H9 (cell line): Measurements from ENCODE around the gene ADAR. TPM values are rescaled to one million over a fixed set of nuclear protein-coding genes. Genes with fewer than 3 reads are reported as not detected.

ENCODE experiments used
- DNase-seq: peaks from one replicate; pipeline ENCODE4 v3.0.0-alpha.2; 2017
- H2AFZ ChIP-seq: one replicate; pipeline ENCODE4 v1.6.1; 2013; ENCODE audit warnings: mild to moderate bottlenecking, low read length, control low read depth, moderate library complexity
- H2AK5ac ChIP-seq: 2 replicates; pipeline ENCODE4 v1.6.1; 2013; ENCODE audit warnings: low read length, control low read depth, mixed read lengths; ENCODE audit not compliant: insufficient read length
- H2BK120ac ChIP-seq: one replicate; pipeline ENCODE4 v1.6.1; 2013; ENCODE audit warnings: low read depth, mild to moderate bottlenecking, low read length, control low read depth, inconsistent platforms; ENCODE audit not compliant: poor library complexity, severe bottlenecking
- H2BK12ac ChIP-seq: 2 replicates; pipeline ENCODE4 v1.6.1; 2013; ENCODE audit warnings: low read length, control low read depth, mixed read lengths, low read depth; ENCODE audit not compliant: insufficient read length
- H2BK15ac ChIP-seq: 2 replicates; pipeline ENCODE4 v1.6.1; 2013; ENCODE audit warnings: low read depth, low read length, control low read depth
- H2BK20ac ChIP-seq: one replicate; pipeline ENCODE4 v1.6.1; 2013; ENCODE audit warnings: low read depth, mild to moderate bottlenecking, low read length, control low read depth, inconsistent platforms; ENCODE audit not compliant: poor library complexity, severe bottlenecking
- H2BK5ac ChIP-seq: 2 replicates; pipeline ENCODE4 v1.6.1; 2013; ENCODE audit warnings: low read length, control low read depth, mixed read lengths; ENCODE audit not compliant: insufficient read length
- H3K14ac ChIP-seq: 2 replicates; pipeline ENCODE4 v1.6.1; 2013; ENCODE audit warnings: low read length, control low read depth; ENCODE audit not compliant: insufficient read depth
- H3K18ac ChIP-seq: 2 replicates; pipeline ENCODE4 v1.6.1; 2013; ENCODE audit warnings: low read depth, mild to moderate bottlenecking, mixed read lengths, low read length, control low read depth; ENCODE audit not compliant: insufficient read length
- H3K23ac ChIP-seq: 2 replicates; pipeline ENCODE4 v1.6.1; 2013; ENCODE audit warnings: low read length, control low read depth, mixed read lengths, low read depth; ENCODE audit not compliant: insufficient read length
- H3K23me2 ChIP-seq: 2 replicates; pipeline ENCODE4 v1.6.1; 2013; ENCODE audit warnings: low read depth, mild to moderate bottlenecking, mixed read lengths, low read length, control low read depth; ENCODE audit not compliant: insufficient read length, poor library complexity, severe bottlenecking
- H3K27ac ChIP-seq: 2 replicates; pipeline ENCODE4 v1.5.1; 2013; ENCODE audit warnings: low read length, control low read depth, mixed read lengths, low read depth; ENCODE audit not compliant: insufficient read length
- H3K27me3 ChIP-seq: 2 replicates; pipeline ENCODE4 v1.6.1; 2013; ENCODE audit warnings: low read length, control low read depth, inconsistent platforms; ENCODE audit not compliant: insufficient read depth
- H3K4ac ChIP-seq: 2 replicates; pipeline ENCODE4 v1.6.1; 2013; ENCODE audit warnings: low read depth, mild to moderate bottlenecking, control low read depth, inconsistent platforms, low read length, moderate library complexity
- H3K4me1 ChIP-seq: 2 replicates; pipeline ENCODE4 v1.6.1; 2013; ENCODE audit warnings: low read length, control low read depth, inconsistent platforms; ENCODE audit not compliant: insufficient read depth
- H3K4me2 ChIP-seq: 2 replicates; pipeline ENCODE4 v1.6.1; 2013; ENCODE audit warnings: low read length, control low read depth, mixed read lengths; ENCODE audit not compliant: insufficient read length, insufficient read depth
- H3K56ac ChIP-seq: 2 replicates; pipeline ENCODE4 v1.6.1; 2013; ENCODE audit warnings: low read depth, mild to moderate bottlenecking, mixed read lengths, low read length, control low read depth; ENCODE audit not compliant: insufficient read length
- H3K79me1 ChIP-seq: 2 replicates; pipeline ENCODE4 v1.6.1; 2013; ENCODE audit warnings: low read depth, mild to moderate bottlenecking, moderate library complexity, low read length, control low read depth, inconsistent platforms; ENCODE audit not compliant: insufficient read depth, poor library complexity, severe bottlenecking
- H3K79me2 ChIP-seq: 2 replicates; pipeline ENCODE4 v1.6.1; 2013; ENCODE audit warnings: low read length, control low read depth, inconsistent platforms; ENCODE audit not compliant: insufficient read depth
- H3K9ac ChIP-seq: 2 replicates; pipeline ENCODE4 v1.6.1; 2013; ENCODE audit warnings: low read length, control low read depth, mixed read lengths; ENCODE audit not compliant: insufficient read length; ENCODE audit errors: extremely low read depth
- H3K9me3 ChIP-seq: one replicate; pipeline ENCODE4 v1.6.1; 2013; ENCODE audit warnings: low read depth, low read length, inconsistent platforms; ENCODE audit not compliant: control insufficient read depth
- H3T11ph ChIP-seq: one replicate; pipeline ENCODE4 v1.6.1; 2013; ENCODE audit warnings: mild to moderate bottlenecking, low read length, control low read depth, inconsistent platforms
- H4K20me1 ChIP-seq: one replicate; pipeline ENCODE4 v1.6.1; 2013; ENCODE audit not compliant: control insufficient read depth, insufficient read length, insufficient read depth
- H4K5ac ChIP-seq: 2 replicates; pipeline ENCODE4 v1.6.1; 2013; ENCODE audit warnings: low read depth, mild to moderate bottlenecking, mixed read lengths, low read length, control low read depth; ENCODE audit not compliant: insufficient read length
- H4K8ac ChIP-seq: replicated peaks from 2 replicates; pipeline ENCODE4 v1.6.1; 2013; ENCODE audit warnings: low read length, control low read depth, mixed read lengths, low read depth; ENCODE audit not compliant: insufficient read length
- H4K91ac ChIP-seq: 2 replicates; pipeline ENCODE4 v1.6.1; 2013; ENCODE audit warnings: low read depth, mild to moderate bottlenecking, moderate library complexity, mixed read lengths, low read length, control low read depth; ENCODE audit not compliant: insufficient read length
- H3K27ac Mint-ChIP-seq, 3 experiments: 2 replicates in 2 of 3; 3 replicates in 1 of 3; pipeline ENCODE4 v1.8.0; 2020 to 2021; ENCODE audit warnings: mixed read lengths in 3 of 3, mild to moderate bottlenecking in 1 of 3, moderate library complexity in 1 of 3
- H3K27me3 Mint-ChIP-seq: 2 replicates; pipeline ENCODE4 v1.8.0; 2021; ENCODE audit warnings: low read depth, mild to moderate bottlenecking, moderate library complexity, mixed read lengths
- H3K36me3 Mint-ChIP-seq, 3 experiments: 2 replicates in 2 of 3; 3 replicates in 1 of 3; pipeline ENCODE4 v1.8.0; 2020 to 2021; ENCODE audit warnings: low read depth in 3 of 3, mixed read lengths in 3 of 3; ENCODE audit not compliant: insufficient read depth in 1 of 3
- H3K4me1 Mint-ChIP-seq, 2 experiments: 2 replicates each; pipeline ENCODE4 v1.8.0; 2020; ENCODE audit warnings: mixed read lengths in 2 of 2
- H3K4me3 Mint-ChIP-seq, 2 experiments: 2 replicates in 1 of 2; 3 replicates in 1 of 2; pipeline ENCODE4 v1.8.0; 2020 to 2021; ENCODE audit warnings: mild to moderate bottlenecking in 2 of 2, mixed read lengths in 2 of 2, moderate library complexity in 1 of 2
- H3K9me3 Mint-ChIP-seq, 2 experiments: 2 replicates in 1 of 2; 3 replicates in 1 of 2; pipeline ENCODE4 v1.8.0; 2020; ENCODE audit warnings: mild to moderate bottlenecking in 2 of 2, mixed read lengths in 2 of 2, moderate library complexity in 1 of 2
- WGBS: extraction: QIAGEN DNeasy Blood & Tissue Kit; methylation state at CpG from one replicate; pipeline ENCODE4 v1.1.7; 2013; ENCODE audit warnings: missing lambda C conversion rate, low lambda C conversion rate, mixed read lengths; ENCODE audit not compliant: insufficient read length; ENCODE audit errors: extremely low coverage; 5-methylcytosine and 5-hydroxymethylcytosine counted together
- total RNA-seq: library from RNA; stranded (reverse); gene quantifications from 2 replicates; pipeline ENCODE4 v1.2.1, GENCODE V29; 2021
- TF ChIP-seq, protein P1 (sequence below): fragments of 200-600 bp; sonication (generic); conservative IDR thresholded peaks from 3 replicates; pipeline ENCODE4 v1.8.0; 2021; ENCODE audit warnings: antibody characterized with exemption, mild to moderate bottlenecking

Gene ADAR
- total RNA-seq, 1 experiment from 2014 or later = 236 TPM

GRCh38 chr1:154621875-154622274 lies 13.9 kb upstream of the ADAR start:
- no peaks in the 10 kb centered on the region for H3K9me3 ChIP-seq
- no peak overlapping the region for H3K27ac ChIP-seq
- Mint-ChIP-seq H3K27ac (peak overlapping the region in 1 of 3 experiments; percentile 80; a peak in 2 of 7 replicates), H3K36me3 (peaks cover 4 to 17% (median 10%) of the 10 kb centered on the region in 3 experiments; a peak in 4 of 7 replicates), H3K9me3 (no peaks in the 10 kb centered on the region), H3K4me3 (no peak overlapping the region), H3K27me3 (no peaks in the 10 kb centered on the region), H3K4me1 (peaks cover 23 to 24% of the 10 kb centered on the region in 2 experiments)
- H3K79me2 ChIP-seq = peaks cover 48% of the 10 kb centered on the region; the same call in 1 of the 2 replicates
- no peak overlapping the region for H3K23ac ChIP-seq
- no peaks in the 10 kb centered on the region for H3K4me1 ChIP-seq
- H3K27me3 ChIP-seq = no peaks in the 10 kb centered on the region
- H3T11ph ChIP-seq = no peak overlapping the region
- no peak overlapping the region for H3K56ac ChIP-seq
- H4K5ac ChIP-seq = no peak overlapping the region
- no peak overlapping the region for H3K18ac ChIP-seq
- H3K9ac ChIP-seq = no peak overlapping the region
- no peak overlapping the region for H2AFZ ChIP-seq
- DNase-seq = no peak
- H2BK20ac ChIP-seq = no peak overlapping the region
- H4K20me1 ChIP-seq = no peaks in the 10 kb centered on the region
- peaks cover 5% of the 10 kb centered on the region for H3K79me1 ChIP-seq
- H3K4me2 ChIP-seq = no peak overlapping the region
- TF ChIP-seq, protein P1, sequence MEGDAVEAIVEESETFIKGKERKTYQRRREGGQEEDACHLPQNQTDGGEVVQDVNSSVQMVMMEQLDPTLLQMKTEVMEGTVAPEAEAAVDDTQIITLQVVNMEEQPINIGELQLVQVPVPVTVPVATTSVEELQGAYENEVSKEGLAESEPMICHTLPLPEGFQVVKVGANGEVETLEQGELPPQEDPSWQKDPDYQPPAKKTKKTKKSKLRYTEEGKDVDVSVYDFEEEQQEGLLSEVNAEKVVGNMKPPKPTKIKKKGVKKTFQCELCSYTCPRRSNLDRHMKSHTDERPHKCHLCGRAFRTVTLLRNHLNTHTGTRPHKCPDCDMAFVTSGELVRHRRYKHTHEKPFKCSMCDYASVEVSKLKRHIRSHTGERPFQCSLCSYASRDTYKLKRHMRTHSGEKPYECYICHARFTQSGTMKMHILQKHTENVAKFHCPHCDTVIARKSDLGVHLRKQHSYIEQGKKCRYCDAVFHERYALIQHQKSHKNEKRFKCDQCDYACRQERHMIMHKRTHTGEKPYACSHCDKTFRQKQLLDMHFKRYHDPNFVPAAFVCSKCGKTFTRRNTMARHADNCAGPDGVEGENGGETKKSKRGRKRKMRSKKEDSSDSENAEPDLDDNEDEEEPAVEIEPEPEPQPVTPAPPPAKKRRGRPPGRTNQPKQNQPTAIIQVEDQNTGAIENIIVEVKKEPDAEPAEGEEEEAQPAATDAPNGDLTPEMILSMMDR = no peak
- no peak overlapping the region for H2AK5ac ChIP-seq
- H4K91ac ChIP-seq = no peak overlapping the region
- H2BK12ac ChIP-seq = no peak overlapping the region
- no peak overlapping the region for H2BK120ac ChIP-seq
- H2BK5ac ChIP-seq = no peak overlapping the region
- no peak overlapping the region for H2BK15ac ChIP-seq
- no peak overlapping the region for H3K14ac ChIP-seq
- no peak overlapping the region for H4K8ac ChIP-seq
- no peak overlapping the region for H3K4ac ChIP-seq
- H3K23me2 ChIP-seq = peaks cover 1% of the 10 kb centered on the region
- WGBS = no CpG with 5 or more reads among the region's 5 CpGs
